Fibroblast of peridontal ligament (primary cell): Measurements from ENCODE around the gene ADD2.

Source experiments
- DNase-seq: peaks from one replicate; pipeline ENCODE4 v3.0.0-alpha.2; 2010; ENCODE audit errors: extremely low read depth

Gene ADD2

GRCh38 chr2:70723286-70723885 lies 44.6 kb downstream of the ADD2 start:
- DNase-seq: no peak

DNA sequence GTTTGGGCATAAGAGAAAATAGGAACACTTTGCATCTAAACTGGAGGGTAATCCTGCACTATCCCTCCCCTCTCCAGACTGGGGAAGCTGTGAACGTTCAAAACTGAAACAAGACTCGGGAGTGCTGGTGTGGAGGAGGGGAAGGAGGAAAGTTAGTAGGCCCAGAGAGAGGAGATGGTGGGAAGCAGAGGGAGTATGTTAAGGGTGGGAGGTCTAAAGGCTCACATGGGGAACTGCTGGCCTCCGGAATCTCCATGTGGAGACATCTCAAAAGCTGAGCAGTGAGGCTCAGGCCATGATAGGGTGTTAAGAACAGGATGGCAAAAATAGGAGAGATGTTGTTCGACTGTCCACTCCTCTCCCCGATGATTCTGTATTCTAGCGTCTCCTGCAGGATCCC lies 47.9 kb downstream of the ADD2 start:
- no peak for DNase-seq

GRCh38 chr2:70719231-70719630 lies 48.8 kb downstream of the ADD2 start:
- DNase-seq: no peak

- no peak for DNase-seq
These were observed 49.3 kb downstream of the ADD2 start for GRCh38 chr2:70718736-70719135.

- DNase-seq: no peak
These were observed 49.8 kb downstream of the ADD2 start for GRCh38 chr2:70718241-70718640.

DNA sequence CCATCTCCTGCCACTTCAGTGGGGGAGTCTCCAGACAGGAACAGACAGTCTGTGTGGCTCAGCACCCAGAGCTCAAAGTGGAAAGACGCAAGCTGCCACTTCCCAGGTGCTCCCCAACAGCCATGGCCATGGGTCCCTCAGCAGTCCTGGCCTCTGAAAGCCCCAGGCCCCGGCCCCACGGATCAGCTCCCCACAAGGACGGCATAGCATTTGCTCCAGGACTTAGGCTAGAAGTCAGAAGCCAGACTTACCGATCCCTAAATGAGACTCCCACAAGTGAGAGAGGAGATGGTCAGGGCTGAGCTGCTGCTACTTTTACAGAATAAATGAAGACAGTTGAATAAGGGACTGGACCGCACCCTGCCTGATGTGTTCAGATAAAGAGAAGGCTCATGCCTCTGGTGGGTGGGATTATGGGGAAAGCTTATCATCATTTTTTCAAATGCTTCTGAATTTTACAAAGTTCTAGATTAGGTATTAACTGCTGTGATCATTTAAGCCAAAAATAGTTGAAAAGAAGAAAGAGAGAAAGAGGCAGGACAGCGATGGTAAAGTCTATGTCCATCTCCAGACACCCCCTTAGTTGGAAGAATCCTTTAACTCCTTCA lies 50.5 kb downstream of the ADD2 start:
- DNase-seq: no peak

- no peak for DNase-seq
These were observed 51.0 kb downstream of the ADD2 start for GRCh38 chr2:70716951-70717350.

DNA sequence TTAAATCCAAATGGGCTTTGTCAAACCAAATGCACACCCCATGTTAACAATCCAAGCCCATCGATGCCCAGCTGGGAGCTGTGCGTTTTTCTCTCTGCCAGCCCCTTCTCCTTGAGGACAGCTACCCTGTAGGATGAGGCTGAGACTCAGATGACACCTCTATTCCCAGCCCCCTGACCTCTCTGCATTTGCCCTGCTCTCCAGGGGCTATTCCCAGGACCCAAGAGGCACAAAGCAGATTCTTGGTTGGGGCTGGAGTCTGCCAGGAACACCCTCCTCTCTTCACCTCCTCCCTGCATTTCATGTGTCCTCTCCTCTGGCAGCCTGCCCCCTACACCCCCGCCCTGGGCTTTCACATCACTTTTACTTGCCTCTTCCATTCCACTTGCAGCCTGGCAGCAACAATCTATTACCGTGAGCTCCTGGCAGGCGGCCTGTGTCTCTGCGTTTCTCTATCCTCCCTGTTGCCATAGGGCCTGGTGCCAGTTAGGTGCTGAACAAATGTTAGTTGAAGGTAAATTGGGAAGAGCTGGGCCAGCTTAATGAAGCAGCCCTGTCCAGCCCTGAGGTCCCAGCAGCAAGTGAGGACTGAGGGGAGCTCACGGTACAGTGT lies 51.8 kb downstream of the ADD2 start:
- DNase-seq: no peak

- no peak for DNase-seq
These were observed 52.7 kb downstream of the ADD2 start for GRCh38 chr2:70715071-70715985.

GRCh38 chr2:70714141-70714905 lies 53.7 kb downstream of the ADD2 start:
- no peak for DNase-seq

DNA sequence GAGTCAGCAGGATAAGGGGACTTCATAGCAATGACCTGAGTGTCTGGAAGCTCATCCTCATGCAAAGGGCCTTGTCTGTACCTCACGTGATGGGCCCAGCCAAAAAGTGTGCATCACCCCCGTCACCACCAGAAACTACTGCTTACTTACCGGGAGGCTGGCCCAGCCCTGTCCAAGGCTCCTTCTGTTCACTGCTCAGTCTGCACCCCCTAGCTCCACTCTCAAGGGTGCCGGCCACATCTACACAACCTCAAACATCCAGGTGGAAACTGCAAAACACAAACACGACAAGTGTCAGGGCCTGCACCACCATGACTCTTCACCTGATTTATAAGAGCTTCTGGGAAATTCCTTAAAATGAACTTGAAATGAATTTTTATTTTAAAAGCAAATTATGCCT lies 55.1 kb downstream of the ADD2 start:
- DNase-seq: no peak

GRCh38 chr2:70711191-70711590 lies 56.8 kb downstream of the ADD2 start:
- no peak for DNase-seq

DNA sequence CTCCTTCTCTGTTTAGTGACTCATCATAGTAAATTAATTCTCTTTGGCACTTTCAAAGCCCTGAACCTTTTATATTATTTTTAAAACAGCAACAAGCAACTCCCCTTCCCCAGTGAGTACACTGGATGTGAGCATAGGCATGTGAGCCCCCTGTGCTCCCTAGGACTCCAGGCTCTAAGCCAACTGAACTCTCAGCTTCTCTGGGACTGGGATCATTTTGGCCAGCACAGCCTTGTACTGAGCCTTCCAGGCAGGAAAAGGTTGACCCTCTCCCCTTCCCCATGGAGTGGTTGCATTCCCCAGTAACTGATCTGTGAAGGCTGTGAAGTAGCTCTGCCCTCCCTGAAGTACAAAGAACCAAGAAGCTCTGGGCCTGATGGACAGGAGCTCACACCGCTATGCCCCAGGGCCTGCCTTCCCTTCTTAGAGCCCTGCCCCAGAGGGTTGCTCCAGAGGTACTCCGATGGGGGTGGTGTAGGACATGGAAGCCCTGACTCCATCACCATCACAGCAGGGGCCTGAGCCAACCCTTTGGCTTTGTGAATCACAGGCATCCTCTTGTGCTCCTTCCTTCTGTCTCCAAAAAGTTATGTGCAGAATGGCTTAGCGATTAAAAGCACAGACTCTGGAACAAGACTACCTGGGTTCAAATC lies 57.8 kb downstream of the ADD2 start:
- DNase-seq: no peak

DNA sequence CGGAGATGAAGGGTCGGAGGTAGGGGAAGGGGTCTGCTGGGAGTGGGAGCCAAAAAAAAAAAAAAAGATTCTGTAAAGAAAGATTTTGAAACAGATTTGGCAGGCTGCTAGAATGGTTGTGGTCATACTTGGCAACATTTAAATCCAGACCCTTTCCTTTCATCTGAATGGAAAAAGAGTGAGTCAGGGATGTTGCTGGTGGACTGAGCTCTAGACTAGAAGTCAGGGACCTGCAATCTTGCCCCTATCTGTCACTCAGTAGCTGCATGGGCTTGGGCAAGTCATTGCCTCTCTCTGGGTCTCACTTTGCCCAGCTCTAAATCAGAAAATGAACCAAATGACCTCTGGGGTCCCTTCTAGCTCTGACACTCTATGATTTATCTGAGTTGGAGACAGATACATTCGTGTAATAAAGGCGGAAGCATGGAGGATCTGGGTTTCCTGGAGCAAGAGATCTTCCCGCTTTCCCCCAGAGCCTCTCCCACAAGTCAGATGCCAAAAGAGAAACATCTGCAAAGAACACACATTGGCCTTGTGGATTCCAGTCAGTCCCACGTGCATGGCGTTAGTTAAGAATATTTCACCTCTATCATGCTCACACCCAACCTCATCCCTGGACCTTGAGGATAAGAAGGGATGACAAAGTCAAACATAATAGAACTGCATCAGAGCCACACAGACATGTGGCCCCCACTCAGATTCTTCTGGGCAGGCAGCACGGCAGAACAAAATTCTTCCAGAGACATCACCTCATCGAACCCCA lies 58.5 kb downstream of the ADD2 start:
- DNase-seq: no peak

DNA sequence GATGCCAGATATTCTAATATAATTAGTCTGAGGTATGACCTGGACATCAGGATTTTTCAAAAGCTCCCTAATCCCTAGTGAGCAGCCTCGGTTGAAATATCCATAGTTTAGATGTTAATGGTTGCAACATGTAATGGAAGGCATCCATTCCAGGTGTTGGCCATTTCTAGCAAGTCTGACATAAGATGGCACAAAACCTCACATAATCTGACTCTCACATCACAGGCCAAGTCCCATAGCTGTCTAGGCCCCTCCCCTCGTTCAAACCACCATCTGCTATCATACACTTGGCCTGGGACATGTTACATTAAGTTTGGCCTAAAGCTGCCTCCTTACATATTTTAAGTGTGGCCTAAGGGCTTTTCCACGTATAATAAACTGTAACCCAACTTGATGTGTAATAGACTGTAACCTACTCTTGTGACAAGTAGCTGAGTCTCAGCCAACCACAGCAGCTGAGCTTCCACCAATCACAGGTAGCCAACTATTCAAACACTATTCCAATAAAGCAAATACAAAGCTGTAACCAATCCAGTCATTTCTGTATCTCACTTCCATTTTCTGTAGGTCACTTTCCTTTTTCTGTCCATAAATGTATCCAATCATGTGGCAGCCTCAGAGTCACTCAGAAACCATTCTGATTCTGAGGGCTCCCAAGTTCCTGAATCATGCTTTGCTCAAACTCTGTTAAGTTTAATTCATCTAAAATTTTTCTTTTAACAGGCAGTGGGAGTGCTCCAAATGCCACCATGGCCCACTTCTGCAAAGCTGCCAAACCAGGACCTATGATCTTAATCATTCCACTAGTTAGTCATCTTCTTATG lies 59.4 kb downstream of the ADD2 start:
- DNase-seq: no peak

- no peak for DNase-seq
These were observed 60.3 kb downstream of the ADD2 start for GRCh38 chr2:70707706-70708105.

GRCh38 chr2:70706026-70706795 lies 61.8 kb downstream of the ADD2 start:
- DNase-seq: no peak

- DNase-seq: no peak
These were observed 62.7 kb downstream of the ADD2 start for GRCh38 chr2:70705160-70705850.
